RWPE1 (cell line): ENCODE results near the gene CFAP74.
A peak's percentile ranks its signal among the peaks of the same experiment; 100 is the strongest.

ENCODE experiments used
- CTCF ChIA-PET: fragments of 350-600 bp; sonication (Branson Sonifier 250); formaldehyde crosslinking; extraction: SDS; loops from one replicate; lab custom pipeline; 2021; lab: Yijun Ruan, JAX
- POLR2A ChIA-PET: fragments of 400-600 bp; formaldehyde crosslinking; extraction: SDS; loops from one replicate; lab custom pipeline; 2020; ENCODE audit warnings: antibody characterized with exemption; ENCODE audit not compliant: low non-redundant PET; lab: Yijun Ruan, JAX
- DNase-seq: peaks from one replicate; pipeline ENCODE4 v3.0.0; 2012; ENCODE audit warnings: low spot score
- H3K27ac ChIP-seq: fragments of 450-650 bp; 2 replicates; pipeline ENCODE4 v1.5.1; 2017
- CTCF ChIP-seq: fragments of 450-650 bp; conservative IDR thresholded peaks from 2 replicates; pipeline ENCODE4 v1.5.1; 2017; ENCODE audit warnings: low read depth, mild to moderate bottlenecking

CFAP74 gene

GRCh38 chr1:1920608-1921458 is 82.8 kb downstream of the CFAP74 start:
- ChIA-PET CTCF (no interaction called here), POLR2A (no interaction called here)
- no peak for DNase-seq
- TF ChIP-seq CTCF, result no peak
- H3K27ac ChIP-seq, result peak overlapping the region; percentile 75

- peak overlapping the region; percentile 75 for H3K27ac ChIP-seq
- POLR2A ChIA-PET, result no interaction called here
- CTCF ChIA-PET, result no interaction called here
- no peak for DNase-seq
- no peak for TF ChIP-seq CTCF
Measured at GRCh38 chr1:1920057-1920607, 83.5 kb downstream of the CFAP74 start.

- H3K27ac ChIP-seq, result peak overlapping the region; percentile 75
- DNase-seq, result peak; percentile 100
- ChIA-PET CTCF (no interaction called here), POLR2A (interaction anchor here (0.6 kb wide), 1 partner anchor 11 kb away, joined by 3 read pairs; no protein-coding TSS in a partner anchor)
- TF ChIP-seq CTCF, result no peak
Measured at GRCh38 chr1:1919304-1920056, 84.1 kb downstream of the CFAP74 start.

- POLR2A ChIA-PET, result interaction anchor here (0.6 kb wide), 1 partner anchor 10 kb away, joined by 3 read pairs; no protein-coding TSS in a partner anchor
- peak within 1 kb of the TSS; percentile 75 for H3K27ac ChIP-seq
- no peak for TF ChIP-seq CTCF
- CTCF ChIA-PET, result no interaction called here
- no peak for DNase-seq
Measured at GRCh38 chr1:1918901-1919303, 84.7 kb downstream of the CFAP74 start, which contains the start of gene TMEM52. Gene TMEM52, minus strand, starts transcription at chr1:1919279. Its CDS starts 14 bp downstream, at chr1:1919265.

GRCh38 chr1:1917995-1918900 is 85.3 kb downstream of the CFAP74 start:
- peak overlapping the region; percentile 75; the same call in 1 of the 2 replicates for H3K27ac ChIP-seq
- ChIA-PET CTCF (interaction anchor here (0.8 kb wide), 1 partner anchor 9 kb away, joined by 3 read pairs; no protein-coding TSS in a partner anchor), POLR2A (no interaction called here)
- no peak for TF ChIP-seq CTCF
- no peak for DNase-seq
